Stomach smooth muscle (tissue), 2 donors: ENCODE measurements around the gene CCR8.

Source experiments
- H3K27ac ChIP-seq: one replicate; pipeline ENCODE4 v1.7.0; 2013; ENCODE audit warnings: mild to moderate bottlenecking, low read length, inconsistent platforms
- H3K27me3 ChIP-seq, 2 donors: one replicate each; pipeline ENCODE4 v1.7.0; 2013; ENCODE audit warnings: low read length in 2 of 2; ENCODE audit not compliant: insufficient read depth in 2 of 2, control insufficient read depth in 1 of 2
- H3K36me3 ChIP-seq, 2 donors: one replicate each; pipeline ENCODE4 v1.7.0; 2013; ENCODE audit warnings: low read length in 2 of 2; ENCODE audit not compliant: control insufficient read depth in 2 of 2, insufficient read depth in 2 of 2
- H3K4me1 ChIP-seq: one replicate; pipeline ENCODE4 v1.7.0; 2013; ENCODE audit warnings: low read length; ENCODE audit not compliant: control insufficient read depth, insufficient read depth
- H3K4me3 ChIP-seq, 2 donors: one replicate each; pipeline ENCODE4 v1.7.0; 2013; ENCODE audit warnings: low read length in 2 of 2
- H3K9ac ChIP-seq, 2 donors: one replicate each; pipeline ENCODE4 v1.7.0; 2013; ENCODE audit warnings: low read length in 2 of 2, mild to moderate bottlenecking in 1 of 2
- H3K9me3 ChIP-seq, 2 donors: one replicate each; pipeline ENCODE4 v1.7.0; 2013; ENCODE audit warnings: low read length in 2 of 2; ENCODE audit not compliant: control insufficient read depth in 2 of 2
- donor health status: healthy.
- donor health status: Pancreatic carcinoma.

Gene CCR8, protein sequence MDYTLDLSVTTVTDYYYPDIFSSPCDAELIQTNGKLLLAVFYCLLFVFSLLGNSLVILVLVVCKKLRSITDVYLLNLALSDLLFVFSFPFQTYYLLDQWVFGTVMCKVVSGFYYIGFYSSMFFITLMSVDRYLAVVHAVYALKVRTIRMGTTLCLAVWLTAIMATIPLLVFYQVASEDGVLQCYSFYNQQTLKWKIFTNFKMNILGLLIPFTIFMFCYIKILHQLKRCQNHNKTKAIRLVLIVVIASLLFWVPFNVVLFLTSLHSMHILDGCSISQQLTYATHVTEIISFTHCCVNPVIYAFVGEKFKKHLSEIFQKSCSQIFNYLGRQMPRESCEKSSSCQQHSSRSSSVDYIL

DNA sequence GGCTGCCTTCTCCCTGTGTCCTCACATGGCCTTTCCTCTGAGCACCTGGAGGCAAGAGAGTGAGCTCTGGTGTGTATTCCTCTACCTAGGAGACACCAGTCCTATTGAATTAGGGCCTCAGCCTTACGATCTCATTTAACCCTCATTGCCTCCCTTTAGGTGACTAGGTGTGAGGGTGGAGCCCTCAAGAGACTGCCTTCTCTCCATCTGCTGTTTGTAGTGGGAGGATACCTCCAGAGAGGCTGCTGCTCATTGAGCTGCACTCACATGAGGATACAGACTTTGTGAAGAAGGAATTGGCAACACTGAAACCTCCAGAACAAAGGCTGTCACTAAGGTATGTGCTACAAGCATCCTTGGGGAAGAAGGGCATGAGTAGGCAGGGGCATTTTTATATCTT is at the start of gene CCR8:
TSS of gene CCR8 (plus strand) at position 217 of the 400 bp plus-strand sequence. CDS start 2,623 bp downstream, outside the sequence.
- no peaks in the 10 kb centered on the region for H3K4me1 ChIP-seq
- H3K4me3 ChIP-seq: no peak within 1 kb of the TSS
- no peak within 1 kb of the TSS for H3K9ac ChIP-seq
- no peaks in the 10 kb centered on the region for H3K36me3 ChIP-seq
- no peaks in the 10 kb centered on the region for H3K27me3 ChIP-seq
- H3K9me3 ChIP-seq: no peaks in the 10 kb centered on the region
- H3K27ac ChIP-seq: no peak within 1 kb of the TSS

DNA sequence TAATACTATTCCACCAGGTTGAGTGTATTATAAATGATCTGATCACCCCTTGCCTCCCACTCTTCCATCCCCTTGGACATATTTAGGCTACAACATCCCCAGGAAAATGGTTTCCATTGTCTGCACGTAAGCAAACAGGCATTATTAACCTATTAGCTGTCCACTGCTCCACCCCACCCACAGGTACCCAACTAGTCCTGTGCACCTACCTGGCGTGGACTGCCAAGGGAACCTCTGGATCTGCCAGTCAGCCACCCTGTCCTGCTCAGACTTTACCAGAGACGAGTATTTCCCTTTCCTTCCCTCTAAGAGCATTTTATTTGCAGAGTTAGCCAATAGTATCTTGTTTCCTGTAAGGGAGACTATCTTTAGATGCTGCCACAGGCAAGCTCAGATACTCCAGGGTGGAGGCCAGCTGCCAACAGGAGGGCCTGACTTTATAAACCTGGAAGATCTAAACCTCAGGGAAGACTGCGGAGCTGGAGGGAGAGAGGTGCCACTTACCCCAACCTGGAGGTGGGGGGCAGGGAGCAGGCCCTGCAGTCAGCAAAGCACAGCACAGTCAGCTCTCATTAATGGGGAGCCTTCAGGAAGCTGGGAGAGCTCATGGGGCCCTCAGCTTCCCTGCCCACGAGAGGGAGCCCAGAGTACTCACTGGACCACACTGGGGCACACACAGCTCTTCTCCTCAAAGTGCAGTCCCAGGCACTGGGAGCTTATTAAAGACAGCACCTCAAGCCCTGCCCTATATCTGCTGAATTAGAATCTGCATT is 49.6 kb upstream of the CCR8 start, which contains the start of gene CX3CR1:
TSS of gene CX3CR1 (minus strand) at position 292 of the 773 bp plus-strand sequence. CDS start 13,527 bp downstream, outside the sequence.
- H3K4me1 ChIP-seq: no peaks in the 10 kb centered on the region
- peaks cover 0 to 2% of the 10 kb centered on the region in 2 donors for H3K27me3 ChIP-seq
- no peaks in the 10 kb centered on the region for H3K9me3 ChIP-seq
- H3K4me3 ChIP-seq: peak within 1 kb of the TSS in 1 of 2 donors; percentile 16
- H3K9ac ChIP-seq: no peak within 1 kb of the TSS
- H3K27ac ChIP-seq: no peak within 1 kb of the TSS
- no peaks in the 10 kb centered on the region for H3K36me3 ChIP-seq

DNA sequence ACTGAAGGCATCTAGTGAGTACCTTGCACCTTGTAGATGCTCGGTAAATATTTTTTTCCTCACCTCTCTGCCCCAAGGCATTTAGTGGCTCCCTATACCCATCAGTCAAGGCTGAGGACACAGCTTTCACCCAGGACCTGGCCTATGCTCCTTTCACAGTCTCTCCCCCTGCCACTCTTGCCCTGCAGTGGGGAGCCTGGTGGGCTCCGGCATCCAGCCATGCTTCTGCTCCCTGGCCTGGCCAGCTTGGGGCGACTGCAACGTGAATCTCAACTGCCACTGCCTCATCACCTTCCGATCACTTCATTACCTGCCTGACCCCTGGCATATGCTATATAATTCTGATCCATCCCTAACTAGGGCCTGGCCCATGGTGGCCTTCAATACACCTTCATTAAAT is 48.9 kb upstream of the CCR8 start:
- peaks cover 0 to 2% of the 10 kb centered on the region in 2 donors for H3K27me3 ChIP-seq
- H3K9me3 ChIP-seq: no peaks in the 10 kb centered on the region
- H3K27ac ChIP-seq: no peak overlapping the region
- no peak overlapping the region for H3K4me3 ChIP-seq
- H3K36me3 ChIP-seq: no peaks in the 10 kb centered on the region
- H3K9ac ChIP-seq: no peak overlapping the region
- no peaks in the 10 kb centered on the region for H3K4me1 ChIP-seq

DNA sequence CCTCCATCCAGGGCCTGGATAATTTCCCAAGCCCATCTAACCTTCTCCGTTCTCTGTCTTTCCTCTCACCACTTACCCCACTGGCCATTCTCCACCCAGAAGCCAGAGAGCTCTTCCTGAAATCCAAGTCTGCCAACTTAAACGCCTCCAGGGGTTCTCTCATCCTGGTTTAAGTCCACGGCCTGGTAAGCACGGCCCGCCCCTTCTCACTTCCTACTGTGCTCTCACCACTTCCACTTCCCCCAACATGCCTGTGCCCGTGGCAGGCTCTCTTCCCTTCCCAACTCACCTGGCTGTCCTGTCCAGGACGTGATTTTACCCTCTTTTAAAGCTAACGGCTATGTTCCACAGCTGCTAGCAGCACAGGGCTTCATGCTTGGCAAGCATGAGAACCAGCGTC is 48.0 kb upstream of the CCR8 start:
- Histone ChIP-seq H3K9me3 (no peaks in the 10 kb centered on the region), H3K36me3 (no peaks in the 10 kb centered on the region), H3K27me3 (peaks cover 0 to 2% of the 10 kb centered on the region in 2 donors), H3K9ac (no peak overlapping the region), H3K4me3 (no peak overlapping the region), H3K27ac (no peak overlapping the region), H3K4me1 (no peaks in the 10 kb centered on the region)

DNA sequence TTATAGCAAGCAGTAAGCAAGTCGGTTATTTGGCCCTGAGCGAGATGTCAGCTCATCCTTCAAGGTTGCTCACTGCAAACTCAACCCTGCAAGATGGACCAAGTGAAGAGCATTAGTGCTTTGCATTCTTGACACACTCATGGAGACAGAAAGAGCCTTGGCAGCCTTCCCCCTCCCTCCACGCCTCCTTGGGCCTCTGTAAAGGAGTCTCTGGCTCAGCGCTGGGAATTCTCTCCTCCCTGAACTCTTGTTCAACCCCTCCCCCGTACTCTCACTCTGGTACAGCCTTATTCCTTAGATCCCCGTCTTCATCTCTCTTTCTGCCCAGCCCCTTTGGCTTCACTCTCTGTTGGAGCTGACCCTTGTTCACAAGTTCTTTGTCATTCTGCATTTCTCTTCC is 47.5 kb upstream of the CCR8 start:
- Histone ChIP-seq H3K9me3 (no peaks in the 10 kb centered on the region), H3K27ac (no peak overlapping the region)

DNA sequence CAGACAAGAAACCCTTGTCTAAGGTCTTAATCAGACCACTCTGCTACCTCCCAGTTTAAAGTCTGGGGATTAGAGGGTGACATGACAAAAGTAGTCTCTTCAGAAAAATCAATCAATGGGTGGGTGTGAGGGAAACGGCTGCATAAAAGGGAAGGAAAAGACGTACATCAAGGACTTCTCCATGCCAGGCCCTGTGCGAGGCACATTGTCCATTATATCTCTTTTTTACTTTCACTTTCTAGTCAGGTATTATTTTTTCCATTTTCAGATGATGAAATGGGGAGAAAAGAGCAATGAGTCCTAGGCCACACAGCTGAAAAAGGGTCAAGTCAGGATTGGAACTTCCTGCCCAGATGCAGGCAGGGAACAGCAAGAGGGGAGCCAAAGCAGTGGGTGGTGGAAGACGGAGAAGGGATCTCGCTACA is 45.0 kb upstream of the CCR8 start:
- no peak overlapping the region for H3K4me3 ChIP-seq
- H3K9ac ChIP-seq: no peak overlapping the region
- no peak overlapping the region for H3K27ac ChIP-seq

More for the DNA sequence above, 47.5 kb upstream of the CCR8 start:
- Histone ChIP-seq H3K27me3 (peaks cover 0 to 2% of the 10 kb centered on the region in 2 donors), H3K9ac (no peak overlapping the region), H3K4me1 (no peaks in the 10 kb centered on the region), H3K36me3 (no peaks in the 10 kb centered on the region), H3K4me3 (no peak overlapping the region)

DNA sequence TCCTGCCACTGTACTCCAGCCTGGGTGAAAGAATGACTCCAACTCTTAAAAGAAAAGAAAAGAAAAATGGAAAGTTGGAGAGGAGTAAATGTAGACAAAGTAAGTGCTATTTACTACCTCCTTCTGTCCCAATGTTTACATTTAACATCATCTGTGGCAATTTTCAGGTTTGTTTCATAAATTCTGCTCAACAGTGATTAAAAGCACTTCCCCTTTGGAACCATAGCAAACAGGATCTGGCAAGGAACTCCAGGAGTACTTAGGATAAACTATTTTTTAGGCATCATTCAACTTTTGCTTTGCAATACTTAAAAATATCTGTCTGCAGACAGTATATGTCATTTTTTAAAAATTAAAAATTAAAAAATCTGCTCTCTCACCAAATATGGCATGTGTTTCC is 44.2 kb upstream of the CCR8 start:
- no peak overlapping the region for H3K4me3 ChIP-seq
- H3K36me3 ChIP-seq: no peaks in the 10 kb centered on the region
- H3K27me3 ChIP-seq: peaks cover 0 to 2% of the 10 kb centered on the region in 2 donors
- no peaks in the 10 kb centered on the region for H3K9me3 ChIP-seq
- no peak overlapping the region for H3K27ac ChIP-seq
- H3K9ac ChIP-seq: no peak overlapping the region
- H3K4me1 ChIP-seq: no peaks in the 10 kb centered on the region

More for the DNA sequence above, 45.0 kb upstream of the CCR8 start:
- Histone ChIP-seq H3K27me3 (peaks cover 0 to 2% of the 10 kb centered on the region in 2 donors), H3K4me1 (no peaks in the 10 kb centered on the region), H3K9me3 (no peaks in the 10 kb centered on the region), H3K36me3 (no peaks in the 10 kb centered on the region)

DNA sequence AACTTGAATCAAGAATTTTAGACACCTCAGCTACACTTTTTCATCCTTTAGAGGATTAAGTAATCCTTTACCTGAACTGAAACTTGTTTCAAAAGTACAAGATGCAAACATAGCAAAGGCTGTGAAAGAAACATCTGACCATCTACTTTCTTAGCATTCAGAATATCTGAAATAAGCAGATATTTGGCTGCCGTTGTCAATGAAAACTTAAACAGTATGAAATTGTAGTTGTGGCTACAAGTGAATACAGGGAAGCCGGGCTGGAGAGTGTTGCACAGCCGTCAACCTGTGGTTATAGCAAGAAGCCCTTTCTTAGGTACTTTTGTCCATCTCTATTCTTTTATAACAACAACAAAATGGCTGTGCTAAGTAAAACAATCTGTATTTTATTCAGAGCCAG is 42.7 kb upstream of the CCR8 start:
- H3K4me1 ChIP-seq: no peaks in the 10 kb centered on the region
- H3K27ac ChIP-seq: no peak overlapping the region
- H3K27me3 ChIP-seq: no peaks in the 10 kb centered on the region
- H3K4me3 ChIP-seq: no peak overlapping the region
- no peaks in the 10 kb centered on the region for H3K9me3 ChIP-seq
- H3K36me3 ChIP-seq: no peaks in the 10 kb centered on the region
- no peak overlapping the region for H3K9ac ChIP-seq

DNA sequence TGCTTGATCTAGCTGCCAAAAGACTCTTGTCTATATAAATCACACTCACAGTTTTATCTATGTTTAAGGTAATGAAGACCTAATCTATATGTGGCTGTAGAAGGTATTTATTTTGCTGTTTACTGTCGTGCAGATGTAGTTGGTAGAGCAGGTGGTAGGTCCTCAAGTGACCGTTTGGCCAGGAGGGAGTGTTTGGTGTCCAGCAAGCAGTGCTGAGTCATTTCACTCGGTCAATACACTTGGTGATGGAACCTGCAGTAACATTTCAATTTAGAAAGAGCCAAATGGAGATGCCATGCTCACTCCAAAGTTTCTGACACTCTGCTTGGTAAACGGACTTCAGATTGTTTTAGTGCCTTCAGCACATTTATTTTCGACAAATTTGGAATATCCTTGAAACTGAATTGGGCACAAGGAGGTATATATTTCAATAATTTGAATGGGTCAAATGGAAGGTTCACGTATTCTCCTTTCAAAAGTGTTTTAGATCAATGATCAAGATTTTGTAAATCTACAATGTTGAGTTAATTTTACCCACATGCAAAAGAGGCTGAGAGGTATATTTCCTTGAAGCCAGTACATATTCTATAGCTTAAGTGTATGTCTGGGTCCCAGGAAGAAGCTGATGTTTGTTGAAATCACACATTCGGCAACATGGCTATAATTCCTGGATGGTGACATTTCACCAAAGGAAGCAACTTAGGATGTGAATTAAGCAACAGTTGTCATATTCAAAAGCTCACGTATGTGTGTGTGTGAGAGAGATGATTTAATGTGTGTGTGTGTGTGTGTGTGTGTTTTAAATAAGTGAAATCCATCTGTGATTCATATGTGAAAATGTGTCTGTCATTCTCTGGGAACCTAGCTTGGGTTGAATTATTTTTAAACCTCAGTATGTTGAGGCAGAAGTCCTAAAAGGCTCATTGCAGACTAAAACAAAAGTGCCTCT is 42.0 kb upstream of the CCR8 start:
- Histone ChIP-seq H3K27me3 (no peaks in the 10 kb centered on the region), H3K27ac (no peak overlapping the region), H3K36me3 (no peaks in the 10 kb centered on the region), H3K9me3 (no peaks in the 10 kb centered on the region), H3K9ac (no peak overlapping the region), H3K4me3 (no peak overlapping the region), H3K4me1 (no peaks in the 10 kb centered on the region)

DNA sequence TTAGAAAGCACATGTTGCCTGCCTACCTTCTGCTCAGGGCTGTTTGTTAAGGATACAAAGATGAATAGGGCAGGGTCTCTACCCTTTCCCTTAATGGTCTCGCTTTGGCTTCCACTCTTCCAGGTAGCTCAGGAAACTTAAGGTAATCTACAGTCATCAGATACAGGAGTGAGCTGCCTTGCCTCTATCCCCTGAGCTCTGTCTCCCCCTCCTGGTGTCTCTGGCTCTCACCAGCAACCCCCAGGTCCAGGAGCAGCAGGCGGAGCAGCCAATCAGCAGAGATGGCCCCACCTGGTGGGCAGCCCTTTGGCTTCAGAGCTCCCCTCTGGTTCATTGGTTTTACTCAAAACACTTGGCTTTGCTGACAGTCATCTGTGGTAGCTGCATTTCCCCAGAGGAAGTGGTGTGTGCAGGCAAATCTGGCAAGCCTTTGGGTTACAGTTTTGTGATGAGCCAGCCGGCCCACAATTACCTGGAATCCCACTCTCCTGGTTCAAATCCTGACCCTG is 41.2 kb upstream of the CCR8 start:
- Histone ChIP-seq H3K4me1 (no peaks in the 10 kb centered on the region), H3K9me3 (no peaks in the 10 kb centered on the region), H3K27ac (no peak overlapping the region), H3K4me3 (no peak overlapping the region), H3K27me3 (no peaks in the 10 kb centered on the region), H3K9ac (no peak overlapping the region), H3K36me3 (no peaks in the 10 kb centered on the region)
